H9 (cell line): ENCODE data around the gene ITGA7. TPM values are rescaled to one million over a fixed set of nuclear protein-coding genes. Genes with fewer than 3 reads are reported as not detected.

Source experiments
- DNase-seq: peaks from one replicate; pipeline ENCODE4 v3.0.0-alpha.2; 2017
- H2AFZ ChIP-seq: one replicate; pipeline ENCODE4 v1.6.1; 2013; ENCODE audit warnings: mild to moderate bottlenecking, low read length, control low read depth, moderate library complexity
- H2AK5ac ChIP-seq: 2 replicates; pipeline ENCODE4 v1.6.1; 2013; ENCODE audit warnings: low read length, control low read depth, mixed read lengths; ENCODE audit not compliant: insufficient read length
- H2BK120ac ChIP-seq: one replicate; pipeline ENCODE4 v1.6.1; 2013; ENCODE audit warnings: low read depth, mild to moderate bottlenecking, low read length, control low read depth, inconsistent platforms; ENCODE audit not compliant: poor library complexity, severe bottlenecking
- H2BK12ac ChIP-seq: 2 replicates; pipeline ENCODE4 v1.6.1; 2013; ENCODE audit warnings: low read length, control low read depth, mixed read lengths, low read depth; ENCODE audit not compliant: insufficient read length
- H2BK15ac ChIP-seq: 2 replicates; pipeline ENCODE4 v1.6.1; 2013; ENCODE audit warnings: low read depth, low read length, control low read depth
- H2BK20ac ChIP-seq: one replicate; pipeline ENCODE4 v1.6.1; 2013; ENCODE audit warnings: low read depth, mild to moderate bottlenecking, low read length, control low read depth, inconsistent platforms; ENCODE audit not compliant: poor library complexity, severe bottlenecking
- H2BK5ac ChIP-seq: 2 replicates; pipeline ENCODE4 v1.6.1; 2013; ENCODE audit warnings: low read length, control low read depth, mixed read lengths; ENCODE audit not compliant: insufficient read length
- H3K14ac ChIP-seq: 2 replicates; pipeline ENCODE4 v1.6.1; 2013; ENCODE audit warnings: low read length, control low read depth; ENCODE audit not compliant: insufficient read depth
- H3K18ac ChIP-seq: 2 replicates; pipeline ENCODE4 v1.6.1; 2013; ENCODE audit warnings: low read depth, mild to moderate bottlenecking, mixed read lengths, low read length, control low read depth; ENCODE audit not compliant: insufficient read length
- H3K23ac ChIP-seq: 2 replicates; pipeline ENCODE4 v1.6.1; 2013; ENCODE audit warnings: low read length, control low read depth, mixed read lengths, low read depth; ENCODE audit not compliant: insufficient read length
- H3K23me2 ChIP-seq: 2 replicates; pipeline ENCODE4 v1.6.1; 2013; ENCODE audit warnings: low read depth, mild to moderate bottlenecking, mixed read lengths, low read length, control low read depth; ENCODE audit not compliant: insufficient read length, poor library complexity, severe bottlenecking
- H3K27ac ChIP-seq: 2 replicates; pipeline ENCODE4 v1.5.1; 2013; ENCODE audit warnings: low read length, control low read depth, mixed read lengths, low read depth; ENCODE audit not compliant: insufficient read length
- H3K27me3 ChIP-seq: 2 replicates; pipeline ENCODE4 v1.6.1; 2013; ENCODE audit warnings: low read length, control low read depth, inconsistent platforms; ENCODE audit not compliant: insufficient read depth
- H3K4ac ChIP-seq: 2 replicates; pipeline ENCODE4 v1.6.1; 2013; ENCODE audit warnings: low read depth, mild to moderate bottlenecking, control low read depth, inconsistent platforms, low read length, moderate library complexity
- H3K4me1 ChIP-seq: 2 replicates; pipeline ENCODE4 v1.6.1; 2013; ENCODE audit warnings: low read length, control low read depth, inconsistent platforms; ENCODE audit not compliant: insufficient read depth
- H3K4me2 ChIP-seq: 2 replicates; pipeline ENCODE4 v1.6.1; 2013; ENCODE audit warnings: low read length, control low read depth, mixed read lengths; ENCODE audit not compliant: insufficient read length, insufficient read depth
- H3K56ac ChIP-seq: 2 replicates; pipeline ENCODE4 v1.6.1; 2013; ENCODE audit warnings: low read depth, mild to moderate bottlenecking, mixed read lengths, low read length, control low read depth; ENCODE audit not compliant: insufficient read length
- H3K79me1 ChIP-seq: 2 replicates; pipeline ENCODE4 v1.6.1; 2013; ENCODE audit warnings: low read depth, mild to moderate bottlenecking, moderate library complexity, low read length, control low read depth, inconsistent platforms; ENCODE audit not compliant: insufficient read depth, poor library complexity, severe bottlenecking
- H3K79me2 ChIP-seq: 2 replicates; pipeline ENCODE4 v1.6.1; 2013; ENCODE audit warnings: low read length, control low read depth, inconsistent platforms; ENCODE audit not compliant: insufficient read depth
- H3K9ac ChIP-seq: 2 replicates; pipeline ENCODE4 v1.6.1; 2013; ENCODE audit warnings: low read length, control low read depth, mixed read lengths; ENCODE audit not compliant: insufficient read length; ENCODE audit errors: extremely low read depth
- H3K9me3 ChIP-seq: one replicate; pipeline ENCODE4 v1.6.1; 2013; ENCODE audit warnings: low read depth, low read length, inconsistent platforms; ENCODE audit not compliant: control insufficient read depth
- H3T11ph ChIP-seq: one replicate; pipeline ENCODE4 v1.6.1; 2013; ENCODE audit warnings: mild to moderate bottlenecking, low read length, control low read depth, inconsistent platforms
- H4K20me1 ChIP-seq: one replicate; pipeline ENCODE4 v1.6.1; 2013; ENCODE audit not compliant: control insufficient read depth, insufficient read length, insufficient read depth
- H4K5ac ChIP-seq: 2 replicates; pipeline ENCODE4 v1.6.1; 2013; ENCODE audit warnings: low read depth, mild to moderate bottlenecking, mixed read lengths, low read length, control low read depth; ENCODE audit not compliant: insufficient read length
- H4K8ac ChIP-seq: replicated peaks from 2 replicates; pipeline ENCODE4 v1.6.1; 2013; ENCODE audit warnings: low read length, control low read depth, mixed read lengths, low read depth; ENCODE audit not compliant: insufficient read length
- H4K91ac ChIP-seq: 2 replicates; pipeline ENCODE4 v1.6.1; 2013; ENCODE audit warnings: low read depth, mild to moderate bottlenecking, moderate library complexity, mixed read lengths, low read length, control low read depth; ENCODE audit not compliant: insufficient read length
- H3K27ac Mint-ChIP-seq, 3 experiments: 2 replicates in 2 of 3; 3 replicates in 1 of 3; pipeline ENCODE4 v1.8.0; 2020 to 2021; ENCODE audit warnings: mixed read lengths in 3 of 3, mild to moderate bottlenecking in 1 of 3, moderate library complexity in 1 of 3
- H3K27me3 Mint-ChIP-seq: 2 replicates; pipeline ENCODE4 v1.8.0; 2021; ENCODE audit warnings: low read depth, mild to moderate bottlenecking, moderate library complexity, mixed read lengths
- H3K36me3 Mint-ChIP-seq, 3 experiments: 2 replicates in 2 of 3; 3 replicates in 1 of 3; pipeline ENCODE4 v1.8.0; 2020 to 2021; ENCODE audit warnings: low read depth in 3 of 3, mixed read lengths in 3 of 3; ENCODE audit not compliant: insufficient read depth in 1 of 3
- H3K4me1 Mint-ChIP-seq, 2 experiments: 2 replicates each; pipeline ENCODE4 v1.8.0; 2020; ENCODE audit warnings: mixed read lengths in 2 of 2
- H3K4me3 Mint-ChIP-seq, 2 experiments: 2 replicates in 1 of 2; 3 replicates in 1 of 2; pipeline ENCODE4 v1.8.0; 2020 to 2021; ENCODE audit warnings: mild to moderate bottlenecking in 2 of 2, mixed read lengths in 2 of 2, moderate library complexity in 1 of 2
- H3K9me3 Mint-ChIP-seq, 2 experiments: 2 replicates in 1 of 2; 3 replicates in 1 of 2; pipeline ENCODE4 v1.8.0; 2020; ENCODE audit warnings: mild to moderate bottlenecking in 2 of 2, mixed read lengths in 2 of 2, moderate library complexity in 1 of 2
- CTCF ChIP-seq: fragments of 200-600 bp; sonication (generic); conservative IDR thresholded peaks from 3 replicates; pipeline ENCODE4 v1.8.0; 2021; ENCODE audit warnings: antibody characterized with exemption, mild to moderate bottlenecking
- WGBS: extraction: QIAGEN DNeasy Blood & Tissue Kit; methylation state at CpG from one replicate; pipeline ENCODE4 v1.1.7; 2013; ENCODE audit warnings: missing lambda C conversion rate, low lambda C conversion rate, mixed read lengths; ENCODE audit not compliant: insufficient read length; ENCODE audit errors: extremely low coverage; 5-methylcytosine and 5-hydroxymethylcytosine counted together
- total RNA-seq: library from RNA; stranded (reverse); gene quantifications from 2 replicates; pipeline ENCODE4 v1.2.1, GENCODE V29; 2021

The ITGA7 gene
- total RNA-seq, 1 experiment from 2014 or later, result 119 TPM

DNA sequence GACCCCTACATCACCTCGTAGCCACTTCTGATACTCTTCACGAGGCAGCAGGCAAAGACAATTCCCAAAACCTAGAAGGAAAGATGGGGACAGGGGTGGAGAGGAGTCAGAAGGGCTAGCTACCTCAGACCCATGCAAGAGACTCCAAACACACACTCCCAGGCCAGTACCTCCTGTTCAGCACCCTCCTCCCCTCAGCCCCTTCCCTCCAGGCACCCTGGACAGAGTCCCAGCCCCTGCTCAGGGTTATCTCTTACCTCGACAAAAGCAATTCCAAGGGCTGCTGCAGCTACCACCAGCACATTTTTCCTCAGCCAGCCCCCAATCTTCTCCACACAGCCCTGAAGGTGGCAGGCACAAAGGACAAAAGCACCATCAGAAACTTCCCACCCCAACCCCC lies 17.9 kb upstream of the ITGA7 start:
- Mint-ChIP-seq H3K4me3 (no peak overlapping the region), H3K27ac (peak overlapping the region in 1 of 3 experiments; percentile 62; a peak in 1 of 7 replicates), H3K4me1 (peaks cover 29 to 39% of the 10 kb centered on the region in 2 experiments), H3K36me3 (peaks cover 21 to 46% (median 46%) of the 10 kb centered on the region in 3 experiments; a peak in 6 of 7 replicates), H3K27me3 (no peaks in the 10 kb centered on the region; the same call in 1 of the 2 replicates), H3K9me3 (no peaks in the 10 kb centered on the region; a peak in 1 of 5 replicates)
- Histone ChIP-seq H2BK5ac (no peak overlapping the region), H3K27ac (no peak overlapping the region), H3K4me1 (peaks cover 3% of the 10 kb centered on the region; the same call in 1 of the 2 replicates), H4K20me1 (no peaks in the 10 kb centered on the region), H2BK20ac (no peak overlapping the region), H3K9me3 (no peaks in the 10 kb centered on the region), H3K56ac (no peak overlapping the region), H3T11ph (no peak overlapping the region), H3K27me3 (no peaks in the 10 kb centered on the region), H2BK15ac (no peak overlapping the region), H2BK12ac (no peak overlapping the region), H2AFZ (no peak overlapping the region), H3K4me2 (no peak overlapping the region), H3K14ac (no peak overlapping the region), H3K23ac (no peak overlapping the region), H3K23me2 (peaks cover 14% of the 10 kb centered on the region), H2AK5ac (no peak overlapping the region), H3K18ac (no peak overlapping the region), H3K79me1 (peaks cover 7% of the 10 kb centered on the region), H3K79me2 (peaks cover 7% of the 10 kb centered on the region; the same call in 1 of the 2 replicates), H4K91ac (no peak overlapping the region), H3K9ac (no peak overlapping the region), H4K5ac (no peak overlapping the region), H3K4ac (no peak overlapping the region), H2BK120ac (no peak overlapping the region), H4K8ac (no peak overlapping the region)
- TF ChIP-seq CTCF, result no peak
- DNase-seq, result no peak
- WGBS, result no CpG with 5 or more reads among the region's 3 CpGs
